Fibroblast of the aortic adventitia (primary cell): ENCODE measurements around the gene RPL18A. TPM values are rescaled to one million over a fixed set of nuclear protein-coding genes. Genes with fewer than 3 reads are reported as not detected.
"Not testable (repeated sequence)": the region's sequence is repeated elsewhere in the genome, so short reads cannot be mapped to it uniquely, and the experiment has no call there.

Experiments
- DNase-seq: peaks from one replicate; pipeline ENCODE4 v3.0.0-alpha.2; 2010; ENCODE audit warnings: low read depth
- H3K4me3 ChIP-seq: 2 replicates; pipeline ENCODE4 v1.5.1; 2011; ENCODE audit warnings: low read depth, mild to moderate bottlenecking, control low read depth, low read length, moderate library complexity
- total RNA-seq: library from RNA; depleted of rRNA; stranded (reverse); fragments of >200 nt; gene quantifications from 2 replicates; pipeline ENCODE4 v1.2.3, GENCODE V29; 2012; ENCODE audit warnings: low replicate concordance
- TF ChIP-seq, protein P1 (sequence below): IDR thresholded peaks from 2 replicates; pipeline ENCODE4 v1.5.1; 2011; ENCODE audit warnings: mild to moderate bottlenecking, low read length, control low read depth, inconsistent platforms; ENCODE audit not compliant: insufficient read depth

RPL18A gene
- total RNA-seq, 1 donor: 1,681 TPM

DNA sequence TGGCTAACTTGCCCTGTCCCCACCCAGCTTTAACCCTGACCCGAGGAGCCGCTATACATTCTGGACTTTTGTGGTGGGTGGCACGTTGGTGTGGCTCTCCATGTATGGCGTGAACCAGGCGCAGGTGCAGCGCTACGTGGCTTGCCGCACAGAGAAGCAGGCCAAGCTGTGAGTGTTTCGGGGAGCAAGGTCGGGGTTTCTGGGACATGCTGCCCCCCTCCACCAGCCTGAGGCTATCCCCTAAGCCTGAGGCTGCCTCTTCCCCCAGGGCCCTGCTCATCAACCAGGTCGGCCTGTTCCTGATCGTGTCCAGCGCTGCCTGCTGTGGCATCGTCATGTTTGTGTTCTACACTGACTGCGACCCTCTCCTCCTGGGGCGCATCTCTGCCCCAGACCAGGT lies 18.0 kb downstream of the RPL18A start:
- TF ChIP-seq, protein P1, sequence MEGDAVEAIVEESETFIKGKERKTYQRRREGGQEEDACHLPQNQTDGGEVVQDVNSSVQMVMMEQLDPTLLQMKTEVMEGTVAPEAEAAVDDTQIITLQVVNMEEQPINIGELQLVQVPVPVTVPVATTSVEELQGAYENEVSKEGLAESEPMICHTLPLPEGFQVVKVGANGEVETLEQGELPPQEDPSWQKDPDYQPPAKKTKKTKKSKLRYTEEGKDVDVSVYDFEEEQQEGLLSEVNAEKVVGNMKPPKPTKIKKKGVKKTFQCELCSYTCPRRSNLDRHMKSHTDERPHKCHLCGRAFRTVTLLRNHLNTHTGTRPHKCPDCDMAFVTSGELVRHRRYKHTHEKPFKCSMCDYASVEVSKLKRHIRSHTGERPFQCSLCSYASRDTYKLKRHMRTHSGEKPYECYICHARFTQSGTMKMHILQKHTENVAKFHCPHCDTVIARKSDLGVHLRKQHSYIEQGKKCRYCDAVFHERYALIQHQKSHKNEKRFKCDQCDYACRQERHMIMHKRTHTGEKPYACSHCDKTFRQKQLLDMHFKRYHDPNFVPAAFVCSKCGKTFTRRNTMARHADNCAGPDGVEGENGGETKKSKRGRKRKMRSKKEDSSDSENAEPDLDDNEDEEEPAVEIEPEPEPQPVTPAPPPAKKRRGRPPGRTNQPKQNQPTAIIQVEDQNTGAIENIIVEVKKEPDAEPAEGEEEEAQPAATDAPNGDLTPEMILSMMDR: no peak

DNA sequence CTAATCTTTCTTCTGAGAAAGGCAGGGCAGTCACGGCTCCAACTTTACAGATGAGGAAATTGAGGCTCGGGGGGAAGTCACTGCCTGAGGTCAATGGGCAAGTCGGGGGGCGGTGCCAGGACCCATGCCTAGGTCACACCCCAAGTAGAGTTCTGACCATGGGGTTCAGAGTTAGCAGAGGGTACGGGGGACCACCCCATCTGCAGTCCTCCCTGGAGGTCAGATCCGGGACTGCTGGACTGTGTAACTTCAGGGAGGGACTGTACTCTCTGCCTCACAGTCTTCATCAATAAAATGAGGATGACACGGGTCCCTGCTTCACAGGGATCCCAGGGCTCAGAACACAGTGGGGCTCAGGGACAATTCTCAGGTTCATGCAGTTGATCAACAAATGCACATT lies 19.8 kb downstream of the RPL18A start:
- no peak for DNase-seq
- TF ChIP-seq, protein P1: no peak
- no peak overlapping the region for H3K4me3 ChIP-seq

More for the DNA sequence above, 18.0 kb downstream of the RPL18A start:
- no peak for DNase-seq
- H3K4me3 ChIP-seq: no peak overlapping the region

DNA sequence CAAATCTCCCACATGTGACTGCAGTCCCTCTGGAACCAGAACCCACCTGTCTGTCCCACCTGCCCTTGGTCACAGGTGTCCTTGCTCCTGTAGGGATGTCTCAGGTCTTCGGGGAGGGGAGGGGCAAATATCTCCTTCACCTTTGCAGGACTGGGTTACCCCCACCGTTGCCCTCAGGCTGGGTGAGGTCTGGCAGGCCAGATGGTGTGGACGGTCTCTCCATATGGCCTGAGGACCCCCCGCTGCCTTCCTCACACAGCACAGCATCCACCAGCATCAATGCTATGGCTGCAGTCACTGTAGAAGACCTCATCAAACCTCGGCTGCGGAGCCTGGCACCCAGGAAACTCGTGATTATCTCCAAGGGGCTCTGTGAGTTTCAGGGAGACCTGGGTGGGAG lies 22.0 kb downstream of the RPL18A start:
- H3K4me3 ChIP-seq: no peak overlapping the region
- TF ChIP-seq, protein P1: no peak

DNA sequence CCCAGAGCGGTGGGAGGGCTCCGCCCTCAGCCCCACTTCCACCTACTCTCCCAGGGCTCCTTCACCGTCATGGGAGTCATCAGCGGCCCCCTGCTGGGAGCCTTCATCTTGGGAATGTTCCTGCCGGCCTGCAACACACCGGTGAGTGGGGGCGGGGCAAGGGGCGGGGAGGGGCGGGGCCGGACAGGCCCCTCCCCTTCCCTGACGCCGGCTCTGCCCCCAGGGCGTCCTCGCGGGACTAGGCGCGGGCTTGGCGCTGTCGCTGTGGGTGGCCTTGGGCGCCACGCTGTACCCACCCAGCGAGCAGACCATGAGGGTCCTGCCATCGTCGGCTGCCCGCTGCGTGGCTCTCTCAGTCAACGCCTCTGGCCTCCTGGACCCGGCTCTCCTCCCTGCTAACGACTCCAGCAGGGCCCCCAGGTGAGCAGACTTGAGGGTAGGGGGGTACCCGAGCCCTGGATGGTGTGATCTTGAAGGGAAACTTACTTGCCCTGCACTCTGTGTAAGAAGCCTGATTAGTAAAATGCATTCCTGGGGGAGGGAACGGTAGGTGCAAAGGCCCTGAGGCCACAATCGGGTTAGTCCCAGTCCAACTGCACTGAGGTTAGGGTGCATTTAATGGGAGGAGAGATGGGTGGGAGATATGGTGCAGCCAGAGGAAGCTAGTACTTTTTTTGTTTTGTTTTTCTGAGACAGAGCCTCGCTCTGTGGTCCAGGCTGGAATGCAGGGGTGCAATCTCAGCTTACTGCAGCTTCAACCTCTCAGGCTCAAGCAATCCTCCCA lies 24.1 kb downstream of the RPL18A start:
- no peak for DNase-seq
- TF ChIP-seq, protein P1: no peak
- no peak overlapping the region for H3K4me3 ChIP-seq

More for the DNA sequence above, 22.0 kb downstream of the RPL18A start:
- no peak for DNase-seq

DNA sequence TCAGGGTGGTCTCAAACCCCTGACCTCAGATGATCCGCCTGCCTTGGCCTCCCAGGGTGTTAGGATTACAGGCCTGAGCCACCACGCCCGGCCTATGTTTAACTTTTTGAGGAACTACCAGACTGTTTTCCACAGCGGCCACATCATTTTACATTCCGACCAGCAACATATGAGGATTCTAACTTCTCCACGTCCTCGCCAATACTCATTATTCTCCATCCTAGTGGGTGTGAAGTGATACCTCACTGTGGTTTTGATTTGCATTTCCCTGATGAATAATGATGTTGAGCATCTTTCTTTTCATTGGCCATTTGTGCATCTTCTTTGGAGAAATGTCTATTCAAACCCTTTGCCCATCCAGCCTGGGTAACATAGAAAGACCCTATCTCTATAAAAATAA lies 26.8 kb downstream of the RPL18A start:
- DNase-seq: no peak
- no peak overlapping the region for H3K4me3 ChIP-seq
- TF ChIP-seq, protein P1: no peak

DNA sequence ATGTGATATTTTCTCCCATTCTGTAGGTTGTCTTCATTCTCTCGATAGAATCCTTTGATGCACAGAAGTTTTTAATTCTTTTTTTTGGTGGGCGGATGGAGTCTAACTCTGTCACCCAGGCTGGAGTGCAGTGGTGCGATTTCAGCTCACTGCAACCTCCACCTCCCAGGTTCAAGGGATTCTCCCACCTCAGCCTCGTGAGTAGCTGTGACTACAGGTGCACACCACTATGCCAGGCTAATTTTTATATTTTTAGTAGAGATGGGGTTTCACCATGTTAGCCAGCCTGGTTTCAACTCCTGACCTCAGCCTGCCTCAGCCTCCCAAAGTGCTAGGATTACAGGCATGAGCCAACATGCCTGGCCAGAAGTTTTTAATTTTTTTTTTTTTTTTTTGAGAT lies 27.5 kb downstream of the RPL18A start:
- not testable (repeated sequence) for H3K4me3 ChIP-seq, DNase-seq

DNA sequence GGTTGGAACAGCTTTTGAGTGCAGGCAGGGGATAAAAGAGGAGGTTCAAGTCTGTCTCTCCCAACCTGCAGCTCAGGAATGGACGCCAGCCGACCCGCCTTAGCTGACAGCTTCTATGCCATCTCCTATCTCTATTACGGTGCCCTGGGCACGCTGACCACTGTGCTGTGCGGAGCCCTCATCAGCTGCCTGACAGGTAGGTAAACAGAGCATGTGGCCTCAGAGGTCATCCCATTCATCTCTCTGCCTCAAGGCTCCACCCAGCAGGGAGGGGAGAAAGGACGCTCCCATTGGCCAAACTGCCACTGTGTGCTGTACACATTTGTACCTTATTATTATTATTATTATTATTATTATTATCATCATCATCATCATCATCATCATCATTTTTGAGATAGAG lies 28.6 kb downstream of the RPL18A start:
- no peak for DNase-seq
- no peak overlapping the region for H3K4me3 ChIP-seq
- TF ChIP-seq, protein P1: no peak
